H1 (cell line): ENCODE data around the gene FOXN1. TPM values are rescaled to one million over a fixed set of nuclear protein-coding genes. Genes with fewer than 3 reads are reported as not detected.

Experiments used
- CTCF ChIA-PET: fragments of 300-600 bp; sonication (Branson Sonifier 250); formaldehyde crosslinking; loops from one replicate; lab custom pipeline; 2021; ENCODE audit not compliant: partially characterized antibody; lab: Charles Lee
- POLR2A ChIA-PET: fragments of 300-600 bp; sonication (Branson Sonifier 250); formaldehyde crosslinking; loops from one replicate; lab custom pipeline; 2021; ENCODE audit warnings: inconsistent platforms; ENCODE audit not compliant: partially characterized antibody; lab: Charles Lee
- DNase-seq, 2 experiments: peaks; one replicate each; pipeline versions ENCODE4 v3.0.0 to v3.0.0-alpha.2; 2010 to 2022; ENCODE audit warnings: low spot score in 2 of 2, low read depth in 1 of 2, mixed read lengths in 1 of 2
- FAIRE-seq: peaks from 2 replicates; lab custom pipeline; 2011; peaks lifted over from hg19 to GRCh38; lab: Jason Lieb, UNC
- H2AFZ ChIP-seq: 2 replicates; pipeline ENCODE4 v1.8.1; 2012; ENCODE audit warnings: low read length, inconsistent platforms
- H2AK5ac ChIP-seq: 2 replicates; pipeline ENCODE4 v1.6.1; 2013; ENCODE audit warnings: low read depth, low read length
- H2BK120ac ChIP-seq: replicated peaks from 2 replicates; pipeline ENCODE3; 2013; ENCODE audit warnings: low read depth, low read length, inconsistent platforms
- H2BK12ac ChIP-seq: 2 replicates; pipeline ENCODE4 v1.6.1; 2013; ENCODE audit warnings: low read depth, low read length
- H2BK15ac ChIP-seq: 2 replicates; pipeline ENCODE4 v1.6.1; 2013; ENCODE audit warnings: low read length
- H2BK20ac ChIP-seq: 2 replicates; pipeline ENCODE4 v1.6.1; 2013; ENCODE audit warnings: low read length
- H2BK5ac ChIP-seq: 2 replicates; pipeline ENCODE4 v1.6.1; 2013; ENCODE audit warnings: low read depth, low read length
- H3K14ac ChIP-seq: 2 replicates; pipeline ENCODE4 v1.6.1; 2013; ENCODE audit warnings: inconsistent platforms; ENCODE audit not compliant: insufficient read length
- H3K18ac ChIP-seq: 2 replicates; pipeline ENCODE4 v1.6.1; 2013; ENCODE audit warnings: low read length; ENCODE audit errors: extremely low read depth
- H3K23ac ChIP-seq: 2 replicates; pipeline ENCODE4 v1.6.1; 2013; ENCODE audit warnings: inconsistent platforms; ENCODE audit not compliant: insufficient read length
- H3K23me2 ChIP-seq: 2 replicates; pipeline ENCODE4 v1.6.1; 2013; ENCODE audit warnings: low read depth, low read length
- H3K27ac ChIP-seq: 2 replicates; pipeline ENCODE4 v1.6.1; 2011; ENCODE audit warnings: low read depth, low read length, inconsistent platforms
- H3K27me3 ChIP-seq, 4 experiments: replicated peaks in 1 of 4; 1 replicate in 1 of 4; 2 replicates in 3 of 4; pipeline versions ENCODE4 v1.6.1 to v1.8.1; 2011 to 2013; ENCODE audit warnings: low read length in 3 of 4, mild to moderate bottlenecking in 3 of 4, inconsistent platforms in 2 of 4, mixed read lengths in 2 of 4, moderate library complexity in 1 of 4; ENCODE audit not compliant: control insufficient read depth in 3 of 4, insufficient read depth in 3 of 4; ENCODE audit errors: extremely low read depth in 1 of 4
- H3K36me3 ChIP-seq, 4 experiments: 2 replicates each; pipeline versions ENCODE4 v1.6.1 to v1.8.1; 2011 to 2013; ENCODE audit warnings: mild to moderate bottlenecking in 4 of 4, low read length in 3 of 4, moderate library complexity in 2 of 4, control low read depth in 1 of 4, inconsistent platforms in 1 of 4; ENCODE audit not compliant: insufficient read depth in 4 of 4, control insufficient read depth in 2 of 4
- H3K4ac ChIP-seq: replicated peaks from 2 replicates; pipeline ENCODE3; 2013; ENCODE audit warnings: low read length, low read depth, mixed read lengths, inconsistent platforms; ENCODE audit not compliant: insufficient read length
- H3K4me1 ChIP-seq, 4 experiments: replicated peaks in 1 of 4; 1 replicate in 1 of 4; 2 replicates in 3 of 4; pipeline versions ENCODE4 v1.6.1 to v1.8.1; 2011 to 2013; ENCODE audit warnings: low read length in 3 of 4, inconsistent platforms in 2 of 4, mixed read lengths in 1 of 4; ENCODE audit not compliant: insufficient read depth in 4 of 4, control insufficient read depth in 3 of 4
- H3K4me2 ChIP-seq, 2 experiments: 2 replicates each; pipeline versions ENCODE4 v1.6.1 to v1.8.1; 2011 to 2013; ENCODE audit warnings: low read depth in 2 of 2, low read length in 2 of 2, control low read depth in 1 of 2, inconsistent platforms in 1 of 2, mild to moderate bottlenecking in 1 of 2; ENCODE audit not compliant: insufficient read depth in 1 of 2
- H3K4me3 ChIP-seq, 4 experiments: fragments of 200-600, 300-600 bp in 1 of 4; sonication (generic), shearing (Covaris generic), sonication (Bioruptor Twin) in 1 of 4; 2 replicates each; pipeline versions ENCODE4 v1.5.1 to v1.8.1; 2011 to 2016; ENCODE audit warnings: low read length in 4 of 4, low read depth in 3 of 4, control low read depth in 2 of 4, inconsistent platforms in 2 of 4, mild to moderate bottlenecking in 2 of 4, mixed read lengths in 1 of 4, moderate library complexity in 1 of 4; ENCODE audit not compliant: insufficient read depth in 2 of 4; ENCODE audit errors: extremely low read depth in 1 of 4
- H3K56ac ChIP-seq: replicated peaks from 2 replicates; pipeline ENCODE3; 2013; ENCODE audit warnings: low read depth, mild to moderate bottlenecking, mixed read lengths, low read length, inconsistent platforms; ENCODE audit not compliant: insufficient read length
- H3K79me1 ChIP-seq: 2 replicates; pipeline ENCODE4 v1.6.1; 2013; ENCODE audit warnings: low read depth, low read length, control low read depth
- H3K79me2 ChIP-seq, 2 experiments: 2 replicates each; pipeline versions ENCODE4 v1.6.1 to v1.8.1; 2012 to 2013; ENCODE audit warnings: low read length in 2 of 2, mild to moderate bottlenecking in 2 of 2, inconsistent platforms in 1 of 2; ENCODE audit not compliant: insufficient read depth in 2 of 2, control insufficient read depth in 1 of 2
- H3K9ac ChIP-seq, 4 experiments: replicated peaks in 1 of 4; 1 replicate in 1 of 4; 2 replicates in 3 of 4; pipeline versions ENCODE4 v1.6.1 to v1.8.1; 2011 to 2013; ENCODE audit warnings: low read depth in 3 of 4, low read length in 3 of 4, control low read depth in 2 of 4, mild to moderate bottlenecking in 2 of 4, moderate library complexity in 2 of 4, inconsistent platforms in 1 of 4; ENCODE audit errors: extremely low read depth in 1 of 4
- H3K9me3 ChIP-seq, 2 experiments: 2 replicates each; pipeline versions ENCODE4 v1.6.1 to v1.8.1; 2012 to 2013; ENCODE audit warnings: mild to moderate bottlenecking in 2 of 2, moderate library complexity in 2 of 2, control low read depth in 1 of 2, inconsistent platforms in 1 of 2, low read depth in 1 of 2, low read length in 1 of 2, mixed read lengths in 1 of 2; ENCODE audit not compliant: insufficient read depth in 2 of 2
- H4K20me1 ChIP-seq, 2 experiments: replicated peaks in 1 of 2; 2 replicates each; pipeline versions ENCODE3 to v1.8.1; 2011 to 2013; ENCODE audit warnings: inconsistent platforms in 2 of 2, low read length in 2 of 2, mild to moderate bottlenecking in 1 of 2; ENCODE audit not compliant: insufficient read depth in 2 of 2, control insufficient read depth in 1 of 2
- H4K5ac ChIP-seq: 2 replicates; pipeline ENCODE4 v1.6.1; 2013; ENCODE audit warnings: low read length, low read depth, mixed read lengths, inconsistent platforms; ENCODE audit not compliant: insufficient read length
- H4K8ac ChIP-seq: 2 replicates; pipeline ENCODE4 v1.8.0; 2013; ENCODE audit warnings: mild to moderate bottlenecking, moderate library complexity, low read length, inconsistent platforms; ENCODE audit not compliant: insufficient read depth; ENCODE audit errors: extremely low read depth
- H4K91ac ChIP-seq: replicated peaks from 2 replicates; pipeline ENCODE3; 2013; ENCODE audit warnings: low read length, mixed read lengths, inconsistent platforms; ENCODE audit not compliant: insufficient read length
- BCL11A ChIP-seq, 2 experiments: IDR thresholded peaks; one replicate each; pipeline ENCODE4 v1.6.1; 2011; ENCODE audit warnings: low read depth in 2 of 2, low read length in 2 of 2, mild to moderate bottlenecking in 2 of 2
- CBX5 ChIP-seq: fragments of 300-800, 300-1000 bp; sonication (generic); IDR thresholded peaks from 2 replicates; pipeline ENCODE4 v1.7.1; 2016; ENCODE audit warnings: antibody characterized with exemption, low read length, low read depth
- CEBPB ChIP-seq: IDR thresholded peaks from 2 replicates; pipeline ENCODE4 v1.6.1; 2012; ENCODE audit warnings: low read depth, low read length
- CREB1 ChIP-seq: IDR thresholded peaks from 2 replicates; pipeline ENCODE4 v1.6.1; 2012; ENCODE audit warnings: inconsistent platforms
- EGR1 ChIP-seq: IDR thresholded peaks from 2 replicates; pipeline ENCODE4 v1.6.1; 2011; ENCODE audit warnings: low read depth, low read length, borderline replicate concordance
- GABPA ChIP-seq: IDR thresholded peaks from 2 replicates; pipeline ENCODE4 v1.6.1; 2011; ENCODE audit warnings: mild to moderate bottlenecking, low read length, moderate library complexity, borderline replicate concordance; ENCODE audit not compliant: insufficient read depth
- HDAC2 ChIP-seq, 2 experiments: fragments of 300-600 bp in 1 of 2; sonication (generic) in 1 of 2; IDR thresholded peaks; 2 replicates each; pipeline ENCODE4 v1.6.1; 2011 to 2012; ENCODE audit warnings: low read depth in 2 of 2, low read length in 2 of 2, mild to moderate bottlenecking in 2 of 2, moderate library complexity in 2 of 2, borderline replicate concordance in 1 of 2, inconsistent platforms in 1 of 2
- KDM1A ChIP-seq: fragments of 200-600, 300-600 bp; sonication (generic); IDR thresholded peaks from 2 replicates; pipeline ENCODE4 v1.7.1; 2016; ENCODE audit warnings: mild to moderate bottlenecking, low read length, borderline replicate concordance
- KDM4A ChIP-seq: IDR thresholded peaks from one replicate; pipeline ENCODE4 v1.7.1; 2012; ENCODE audit warnings: low read depth, mild to moderate bottlenecking, moderate library complexity, low read length, inconsistent platforms; ENCODE audit not compliant: severe bottlenecking
- KDM5A ChIP-seq: fragments of 200-600 bp; IDR thresholded peaks from 2 replicates; pipeline ENCODE4 v1.7.1; 2012; ENCODE audit warnings: mild to moderate bottlenecking, low read length, inconsistent platforms, mixed read lengths
- NRF1 ChIP-seq: IDR thresholded peaks from 2 replicates; pipeline ENCODE4 v1.6.1; 2011; ENCODE audit warnings: mild to moderate bottlenecking, low read depth, low read length, improper control_type of control experiment
- POLR2A ChIP-seq, 2 experiments: IDR thresholded peaks; 1 replicate in 1 of 2; 2 replicates in 1 of 2; pipeline ENCODE4 v1.6.1; 2011; ENCODE audit warnings: low read depth in 2 of 2, low read length in 2 of 2, mild to moderate bottlenecking in 2 of 2; ENCODE audit errors: control extremely low read depth in 1 of 2
- TAF1 ChIP-seq: IDR thresholded peaks from 2 replicates; pipeline ENCODE4 v1.6.1; 2011; ENCODE audit warnings: mild to moderate bottlenecking, low read depth, low read length
- WGBS, 2 experiments: shearing (Covaris generic) in 1 of 2; methylation state at CpG; one replicate each; pipeline versions ENCODE4 v1.1.6 to v1.1.7; 2013 to 2015; ENCODE audit warnings: low lambda C conversion rate in 2 of 2, mixed read lengths in 2 of 2, inconsistent platforms in 1 of 2, low coverage in 1 of 2, missing lambda C conversion rate in 1 of 2; ENCODE audit not compliant: insufficient replicate concordance in 2 of 2, insufficient coverage in 1 of 2, insufficient read length in 1 of 2; ENCODE audit errors: extremely low coverage in 1 of 2, missing lambda C conversion rate in 1 of 2; 5-methylcytosine and 5-hydroxymethylcytosine counted together
- polyA plus RNA-seq, 7 experiments: library from polyadenylated mRNA; depleted of rRNA in 3 of 7; stranded (reverse) in 5 of 7; unstranded in 2 of 7; fragments of >200 nt in 5 of 7; fragments of 200-250 nt in 2 of 7; gene quantifications; 1 replicate in 5 of 7; 2 replicates in 1 of 7; 4 replicates in 1 of 7; pipeline versions ENCODE4 v1.2.1 to v1.2.3, GENCODE V29; 2011 to 2013; ENCODE audit warnings: missing spikeins in 2 of 7, mixed read lengths in 2 of 7
- total RNA-seq: library from RNA; stranded (reverse); fragmentation: NEBNext Ultra II Directional; extraction: Animal tissue kit (Norgen Biotek cat#: 25700); gene quantifications from 2 replicates; pipeline ENCODE4 v1.2.1, GENCODE V29; 2021

The FOXN1 gene
- total and polyA plus RNA-seq, 2 of the 8 experiments (the other 6 are each of a cell fraction or from before 2014, with no cell fraction given), result not detected

- Histone ChIP-seq H3K9ac (no peak within 1 kb of the TSS; a peak in 1 of 7 replicates), H2AK5ac (no peak within 1 kb of the TSS), H3K79me2 (no peaks in the 10 kb centered on the region), H2BK120ac (no peak within 1 kb of the TSS), H3K36me3 (peaks cover 16 to 37% (median 34%) of the 10 kb centered on the region in 4 experiments), H2BK5ac (peak within 1 kb of the TSS; percentile 79; the same call in 1 of the 2 replicates), H3K9me3 (no peaks in the 10 kb centered on the region), H3K79me1 (no peaks in the 10 kb centered on the region), H4K8ac (no peak within 1 kb of the TSS), H4K5ac (no peak within 1 kb of the TSS), H3K4me2 (peak within 1 kb of the TSS; percentile 58 to 72), H3K4ac (no peak within 1 kb of the TSS), H3K23ac (no peak within 1 kb of the TSS), H3K27me3 (peaks cover 0 to 8% (median 4%) of the 10 kb centered on the region in 4 experiments; a peak in 4 of 7 replicates), H2AFZ (no peak within 1 kb of the TSS), H4K20me1 (peaks cover 4 to 5% of the 10 kb centered on the region in 2 experiments), H3K14ac (no peak within 1 kb of the TSS), H3K18ac (peak within 1 kb of the TSS; percentile 26), H3K56ac (no peak within 1 kb of the TSS), H3K4me3 (peak within 1 kb of the TSS; percentile 12 to 54 (median 20); a peak in 5 of 8 replicates), H4K91ac (peak within 1 kb of the TSS; percentile 13), H3K27ac (no peak within 1 kb of the TSS), H3K4me1 (peaks cover 2 to 9% (median 5%) of the 10 kb centered on the region in 4 experiments; a peak in 6 of 7 replicates), H3K23me2 (no peaks in the 10 kb centered on the region; the same call in 1 of the 2 replicates), H2BK20ac (no peak within 1 kb of the TSS), H2BK12ac (peak within 1 kb of the TSS; percentile 77; the same call in 1 of the 2 replicates), H2BK15ac (no peak within 1 kb of the TSS)
- CTCF ChIA-PET, result interaction anchor here (0.6 to 3.5 kb wide), 11 partner anchors 7 to 94 kb away, joined by 3 to 18 read pairs (median 4); partner anchors contain the start of gene UNC119
- FAIRE-seq (no peak), DNase-seq (peak; percentile 97 to 99)
- POLR2A ChIA-PET, result interaction anchor here (0.5 to 4.2 kb wide), 24 partner anchors 9 to 148 kb away, joined by 3 to 24 read pairs (median 4); partner anchors contain the start of genes BLTP2, PROCA1, RSKR and SDF2
- WGBS, 2 experiments, result 7% methylated on average over 19 of the region's 26 CpGs; no CpG with 5 or more reads in 1 of the 2 experiments
- TF ChIP-seq KDM5A (no peak), KDM4A (no peak), CREB1 (peak; percentile 85), CEBPB (no peak), HDAC2 (IDR thresholded peaks at IDR 0.05; ENCODE audit: borderline replicate concordance in 1 of 2, low read depth in 2 of 2, low read length in 2 of 2) (no peak), GABPA (no peak), TAF1 (peak; percentile 96), POLR2A (IDR thresholded peaks at IDR 0.05; ENCODE audit: control extremely low read depth in 1 of 2, low read depth in 2 of 2, low read length in 2 of 2) (peak; percentile 80 to 84), CBX5 (no peak), NRF1 (no peak), EGR1 (no peak), KDM1A (no peak), BCL11A (IDR thresholded peaks at IDR 0.05; ENCODE audit: low read depth in 2 of 2, low read length in 2 of 2) (no peak)
Measured at GRCh38 chr17:28576758-28577465, 70.8 kb downstream of the FOXN1 start, which contains the start of gene ALDOC. TSS of gene ALDOC (minus strand) at chr17:28576895. CDS start at chr17:28575532, 1,363 bp downstream.
